A549 (cell line): ENCODE measurements around the gene EDNRB. TPM values are rescaled to one million over a fixed set of nuclear protein-coding genes. Genes with fewer than 3 reads are reported as not detected.

Source experiments
- ATAC-seq, 2 experiments: fragments of 200-7000 bp in 1 of 2; fragments of >200 bp in 1 of 2; cut with Nextera tagmentation in 1 of 2; cut with Tn5 transposase in 1 of 2; 3 replicates each; pipeline versions ENCODE4 v1.8.0 to v1.9.1; 2018 to 2020; ENCODE audit warnings: mild to moderate bottlenecking in 1 of 2, moderate library complexity in 1 of 2
- CTCF ChIA-PET: fragments of 300-600 bp; sonication (Branson Sonifier 250); formaldehyde crosslinking; extraction: SDS; loops from one replicate; lab custom pipeline; 2021; ENCODE audit warnings: antibody characterized with exemption, inconsistent platforms; lab: Yijun Ruan, JAX
- POLR2A ChIA-PET: fragments of 350-600 bp; formaldehyde crosslinking; extraction: SDS; loops from one replicate; lab custom pipeline; 2021; ENCODE audit warnings: antibody characterized with exemption, inconsistent platforms; lab: Yijun Ruan, JAX
- DNase-seq, 2 experiments: peaks; one replicate each; pipeline versions ENCODE4 v3.0.0 to v3.0.0-alpha.2; 2011 to 2016; ENCODE audit warnings: low read depth in 1 of 2, low spot score in 1 of 2
- FAIRE-seq: peaks from 2 replicates; lab custom pipeline; 2011; peaks lifted over from hg19 to GRCh38; lab: Jason Lieb, UNC
- H3K27ac ChIP-seq, 2 experiments: fragments of >200 bp; sonication (Bioruptor Twin); formaldehyde crosslinking; 3 replicates each; pipeline ENCODE4 v1.5.1; 2016 to 2017
- H3K4me1 ChIP-seq: fragments of >200 bp; sonication (Bioruptor Twin); formaldehyde crosslinking; 3 replicates; pipeline ENCODE4 v1.6.1; 2016
- H3K4me2 ChIP-seq: fragments of >200 bp; sonication (Bioruptor Twin); formaldehyde crosslinking; 3 replicates; pipeline ENCODE4 v1.6.1; 2016
- H3K4me3 ChIP-seq: fragments of >200 bp; sonication (Bioruptor Twin); formaldehyde crosslinking; 3 replicates; pipeline ENCODE4 v1.5.1; 2016
- H3K9me3 ChIP-seq: fragments of >200 bp; sonication (Bioruptor Twin); formaldehyde crosslinking; 3 replicates; pipeline ENCODE4 v1.6.1; 2016
- BHLHE40 ChIP-seq: IDR thresholded peaks from 2 replicates; pipeline ENCODE4 v1.6.1; 2012; ENCODE audit warnings: low read depth, low read length, inconsistent platforms
- E2F6 ChIP-seq: IDR thresholded peaks from 2 replicates; pipeline ENCODE4 v1.6.1; 2012; ENCODE audit warnings: low read depth, borderline replicate concordance
- EHMT2 ChIP-seq: fragments of 200-600 bp; sonication (generic); IDR thresholded peaks from 2 replicates; pipeline ENCODE4 v1.6.1; 2016; ENCODE audit warnings: antibody characterized with exemption, low read depth, mild to moderate bottlenecking, moderate library complexity
- EP300 ChIP-seq, 2 experiments: fragments of >200 bp; sonication (Bioruptor Twin); formaldehyde crosslinking; IDR thresholded peaks; 2 replicates in 1 of 2; 3 replicates in 1 of 2; pipeline ENCODE4 v1.6.1; 2016 to 2017
- FOSL2 ChIP-seq, 2 experiments: fragments of 450-650 bp in 1 of 2; fragments of >200 bp in 1 of 2; sonication (Bioruptor Twin) in 1 of 2; formaldehyde crosslinking; IDR thresholded peaks; 2 replicates each; pipeline versions ENCODE4 v1.5.0 to v1.6.1; 2016 to 2020; ENCODE audit warnings: mild to moderate bottlenecking in 1 of 2, moderate library complexity in 1 of 2
- FOXS1 ChIP-seq: fragments of 250-450 bp; sonication (Bioruptor Pico); IDR thresholded peaks from 2 replicates; pipeline ENCODE4 v1.5.0; 2020; ENCODE audit warnings: mild to moderate bottlenecking, moderate library complexity
- HDAC2 ChIP-seq: fragments of 200-600 bp; sonication (generic); IDR thresholded peaks from 2 replicates; pipeline ENCODE4 v1.6.1; 2016
- HEYL ChIP-seq: fragments of 250-450 bp; sonication (Bioruptor Pico); IDR thresholded peaks from 2 replicates; pipeline ENCODE4 v1.8.0; 2021; ENCODE audit warnings: mild to moderate bottlenecking, moderate library complexity
- HOXB5 ChIP-seq: fragments of 250-450 bp; sonication (Bioruptor Pico); IDR thresholded peaks from 2 replicates; pipeline ENCODE4 v1.5.0; 2020; ENCODE audit warnings: mild to moderate bottlenecking, moderate library complexity
- JUN ChIP-seq, 2 experiments: fragments of >200 bp; sonication (Bioruptor Twin); formaldehyde crosslinking; IDR thresholded peaks; 2 replicates in 1 of 2; 3 replicates in 1 of 2; pipeline ENCODE4 v1.6.1; 2016 to 2017
- JUNB ChIP-seq: fragments of >200 bp; sonication (Bioruptor Twin); formaldehyde crosslinking; IDR thresholded peaks from 2 replicates; pipeline ENCODE4 v1.6.1; 2016
- KDM5A ChIP-seq: fragments of 200-600 bp; sonication (generic); IDR thresholded peaks from 2 replicates; pipeline ENCODE4 v1.6.1; 2016; ENCODE audit warnings: antibody characterized with exemption, mild to moderate bottlenecking
- NFE2L2 ChIP-seq: fragments of 150-350 bp; conservative IDR thresholded peaks from 2 replicates; pipeline ENCODE4 v1.6.1; 2014; ENCODE audit warnings: low read length
- RARB ChIP-seq: fragments of 250-450 bp; sonication (Bioruptor Pico); IDR thresholded peaks from 2 replicates; pipeline ENCODE4 v1.8.0; 2021; ENCODE audit warnings: mild to moderate bottlenecking, moderate library complexity
- REST ChIP-seq: fragments of 200-600 bp; sonication (generic); IDR thresholded peaks from 2 replicates; pipeline ENCODE4 v1.6.1; 2016; ENCODE audit warnings: antibody characterized with exemption, mild to moderate bottlenecking, moderate library complexity
- RFX5 ChIP-seq: fragments of 450-650 bp; IDR thresholded peaks from 2 replicates; pipeline ENCODE4 v1.7.1; 2014; ENCODE audit warnings: antibody characterized with exemption, mild to moderate bottlenecking, moderate library complexity
- ZC3H11A ChIP-seq: fragments of 450-650 bp; IDR thresholded peaks from 2 replicates; pipeline ENCODE4 v1.6.1; 2014; ENCODE audit warnings: antibody characterized with exemption, mild to moderate bottlenecking
- ZFP36 ChIP-seq: fragments of 450-650 bp; IDR thresholded peaks from 2 replicates; pipeline ENCODE4 v1.6.1; 2014; ENCODE audit warnings: borderline replicate concordance; ENCODE audit not compliant: partially characterized antibody
- WGBS: methylation state at CpG from one replicate; pipeline ENCODE4 v1.1.6; 2017; ENCODE audit errors: missing lambda C conversion rate; 5-methylcytosine and 5-hydroxymethylcytosine counted together
- polyA plus RNA-seq, 4 experiments: library from polyadenylated mRNA; depleted of rRNA in 3 of 4; stranded (reverse); fragments of >200 nt; fragmentation: RNase III in 1 of 4; extraction: RNeasy Plus Mini Kit Qiagen cat#74134 plus additional on column Dnase treatment in 1 of 4; gene quantifications; 2 replicates in 3 of 4; 3 replicates in 1 of 4; pipeline ENCODE4 v1.2.3, GENCODE V29; 2011 to 2017
- TF ChIP-seq, protein P1 (sequence below): fragments of >200 bp; sonication (Bioruptor Twin); formaldehyde crosslinking; IDR thresholded peaks from 3 replicates; pipeline ENCODE4 v1.6.1; 2016
- TF ChIP-seq, protein P2 (sequence below): fragments of 150-350 bp; IDR thresholded peaks from 2 replicates; pipeline ENCODE4 v1.6.1; 2014; ENCODE audit warnings: low read depth, mild to moderate bottlenecking, low read length
- TF ChIP-seq, protein P3 (sequence below): fragments of >200 bp; sonication (Bioruptor Twin); formaldehyde crosslinking; IDR thresholded peaks from 2 replicates; pipeline ENCODE4 v1.6.1; 2016

The EDNRB gene
- polyA plus RNA-seq, 2 of the 4 experiments (the other 2 are of a cell fraction): not detected

GRCh38 chr13:77878190-77878589 lies 40.4 kb downstream of the EDNRB start:
- ChIA-PET CTCF (no interaction called here), POLR2A (no interaction called here)
- no peak overlapping the region for H3K27ac ChIP-seq
- ATAC-seq (no peak), DNase-seq (no peak), FAIRE-seq (no peak)
- no peak overlapping the region for H3K4me3 ChIP-seq
- TF ChIP-seq BHLHE40: no peak
- TF ChIP-seq ZFP36: no peak
- no peak for TF ChIP-seq RFX5
- no peak for TF ChIP-seq RARB (CRISPR knock-in tag)
- no peak for TF ChIP-seq E2F6
- no peaks in the 10 kb centered on the region for H3K9me3 ChIP-seq
- no peaks in the 10 kb centered on the region for H3K4me1 ChIP-seq
- WGBS: 55% methylated on average over 1 of the region's 1 CpG
- no peak overlapping the region for H3K4me2 ChIP-seq

DNA sequence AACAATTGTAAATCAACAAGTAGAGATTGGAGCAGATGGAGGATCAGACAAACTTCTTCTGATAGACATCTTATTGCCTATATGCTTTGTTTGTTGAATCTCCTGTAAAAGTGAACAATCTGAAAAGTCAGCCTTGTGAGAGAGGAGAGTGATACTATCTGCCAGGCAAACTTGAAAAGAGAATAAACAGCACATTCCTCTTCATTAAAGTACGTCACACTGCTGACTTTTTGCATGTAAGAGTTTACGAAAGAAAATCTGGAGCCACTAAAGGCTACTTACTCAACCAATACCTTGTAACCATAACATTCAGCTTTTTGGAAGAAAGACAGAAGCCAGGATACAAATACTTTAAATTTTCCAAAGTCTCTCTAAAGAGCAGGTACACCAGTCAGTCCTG lies 42.5 kb downstream of the EDNRB start:
- DNase-seq (no peak), FAIRE-seq (no peak), ATAC-seq (no peak)
- no peak overlapping the region for H3K27ac ChIP-seq
- no peak for TF ChIP-seq NFE2L2
- no peak for TF ChIP-seq JUNB
- TF ChIP-seq EHMT2: no peak
- no peak for TF ChIP-seq HDAC2
- CTCF ChIA-PET: no interaction called here
- no peaks in the 10 kb centered on the region for H3K9me3 ChIP-seq
- H3K4me3 ChIP-seq: no peak overlapping the region
- POLR2A ChIA-PET: no interaction called here
- H3K4me1 ChIP-seq: no peaks in the 10 kb centered on the region
- 27% methylated on average over 2 of the region's 2 CpGs for WGBS
- H3K4me2 ChIP-seq: no peak overlapping the region

DNA sequence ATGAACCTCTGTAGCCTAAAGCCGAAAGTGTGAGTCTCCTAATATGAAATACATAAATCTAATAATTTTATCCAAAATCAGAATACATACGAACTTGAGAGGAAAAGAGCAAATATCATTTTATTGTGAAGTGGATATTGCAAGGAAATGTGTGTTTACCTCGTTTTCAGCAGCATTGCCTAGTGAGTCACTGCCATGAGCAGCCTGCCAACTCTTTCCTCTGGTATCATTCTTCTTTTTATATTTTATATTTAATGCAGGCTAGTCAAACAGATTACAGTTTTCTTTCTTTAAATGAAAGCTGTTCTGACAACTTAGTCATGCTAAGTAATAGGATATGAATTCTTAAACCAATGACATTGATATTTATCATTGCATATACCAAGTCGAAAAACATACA lies 44.2 kb downstream of the EDNRB start:
- H3K27ac ChIP-seq: no peak overlapping the region
- POLR2A ChIA-PET: no interaction called here
- FAIRE-seq: no peak

More for the DNA sequence above, 44.2 kb downstream of the EDNRB start:
- no peak for ATAC-seq
- H3K4me1 ChIP-seq: no peaks in the 10 kb centered on the region
- H3K9me3 ChIP-seq: no peaks in the 10 kb centered on the region
- no peak overlapping the region for H3K4me3 ChIP-seq
- no peak for DNase-seq
- WGBS: 1% methylated on average over 4 of the region's 4 CpGs
- H3K4me2 ChIP-seq: no peak overlapping the region
- no peak for TF ChIP-seq REST
- TF ChIP-seq KDM5A: no peak
- TF ChIP-seq JUNB: no peak
- TF ChIP-seq FOXS1 (CRISPR knock-in tag): no peak
- TF ChIP-seq, protein P1, sequence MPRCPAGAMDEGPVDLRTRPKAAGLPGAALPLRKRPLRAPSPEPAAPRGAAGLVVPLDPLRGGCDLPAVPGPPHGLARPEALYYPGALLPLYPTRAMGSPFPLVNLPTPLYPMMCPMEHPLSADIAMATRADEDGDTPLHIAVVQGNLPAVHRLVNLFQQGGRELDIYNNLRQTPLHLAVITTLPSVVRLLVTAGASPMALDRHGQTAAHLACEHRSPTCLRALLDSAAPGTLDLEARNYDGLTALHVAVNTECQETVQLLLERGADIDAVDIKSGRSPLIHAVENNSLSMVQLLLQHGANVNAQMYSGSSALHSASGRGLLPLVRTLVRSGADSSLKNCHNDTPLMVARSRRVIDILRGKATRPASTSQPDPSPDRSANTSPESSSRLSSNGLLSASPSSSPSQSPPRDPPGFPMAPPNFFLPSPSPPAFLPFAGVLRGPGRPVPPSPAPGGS: no peak
- no peak for TF ChIP-seq JUN (IDR thresholded peaks at IDR 0.05)
- no peak for TF ChIP-seq RFX5
- TF ChIP-seq, protein P2, sequence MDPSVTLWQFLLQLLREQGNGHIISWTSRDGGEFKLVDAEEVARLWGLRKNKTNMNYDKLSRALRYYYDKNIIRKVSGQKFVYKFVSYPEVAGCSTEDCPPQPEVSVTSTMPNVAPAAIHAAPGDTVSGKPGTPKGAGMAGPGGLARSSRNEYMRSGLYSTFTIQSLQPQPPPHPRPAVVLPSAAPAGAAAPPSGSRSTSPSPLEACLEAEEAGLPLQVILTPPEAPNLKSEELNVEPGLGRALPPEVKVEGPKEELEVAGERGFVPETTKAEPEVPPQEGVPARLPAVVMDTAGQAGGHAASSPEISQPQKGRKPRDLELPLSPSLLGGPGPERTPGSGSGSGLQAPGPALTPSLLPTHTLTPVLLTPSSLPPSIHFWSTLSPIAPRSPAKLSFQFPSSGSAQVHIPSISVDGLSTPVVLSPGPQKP: no peak
- no peak for TF ChIP-seq FOSL2 (IDR thresholded peaks at IDR 0.05)
- TF ChIP-seq FOSL2 (CRISPR knock-in tag; IDR thresholded peaks at IDR 0.05): no peak
- no peak for TF ChIP-seq HOXB5 (CRISPR knock-in tag)
- TF ChIP-seq EP300 (IDR thresholded peaks at IDR 0.05): no peak
- no peak for TF ChIP-seq E2F6
- no peak for TF ChIP-seq HDAC2
- no peak for TF ChIP-seq HEYL (CRISPR knock-in tag)
- TF ChIP-seq ZC3H11A: no peak
- TF ChIP-seq, protein P3, sequence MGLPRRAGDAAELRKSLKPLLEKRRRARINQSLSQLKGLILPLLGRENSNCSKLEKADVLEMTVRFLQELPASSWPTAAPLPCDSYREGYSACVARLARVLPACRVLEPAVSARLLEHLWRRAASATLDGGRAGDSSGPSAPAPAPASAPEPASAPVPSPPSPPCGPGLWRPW: no peak
- CTCF ChIA-PET: no interaction called here
